Natural killer cell (primary cell): Measurements from ENCODE around the gene USH2A. TPM values are rescaled to one million over a fixed set of nuclear protein-coding genes. Genes with fewer than 3 reads are reported as not detected.

Experiments used
- ATAC-seq, 3 donors: fragments of 150-1000 bp in 2 of 3; fragments of 200-7000 bp in 1 of 3; cut with Tn5 transposase; 1 replicate in 1 of 3; 2 replicates in 2 of 3; pipeline ENCODE4 v1.10.0; 2021; ENCODE audit warnings: mild to moderate bottlenecking in 2 of 3, moderate library complexity in 2 of 3
- DNase-seq, 2 donors: peaks; one replicate each; pipeline versions ENCODE4 v3.0.0 to v3.0.0-alpha.2; 2013 to 2021; ENCODE audit warnings: mixed read lengths in 1 of 2
- H3K27ac ChIP-seq: one replicate; pipeline ENCODE4 v1.5.1; 2013; ENCODE audit warnings: mild to moderate bottlenecking, low read length
- H3K27me3 ChIP-seq: one replicate; pipeline ENCODE4 v1.6.1; 2013; ENCODE audit warnings: low read length; ENCODE audit not compliant: control insufficient read depth, insufficient read depth
- H3K36me3 ChIP-seq: one replicate; pipeline ENCODE4 v1.6.1; 2013; ENCODE audit warnings: low read length; ENCODE audit not compliant: control insufficient read depth, insufficient read depth
- H3K4me1 ChIP-seq: one replicate; pipeline ENCODE4 v1.6.1; 2013; ENCODE audit warnings: low read length; ENCODE audit not compliant: control insufficient read depth, insufficient read depth
- H3K4me3 ChIP-seq: one replicate; pipeline ENCODE4 v1.5.1; 2013; ENCODE audit warnings: low read length
- H3K9me3 ChIP-seq: one replicate; pipeline ENCODE4 v1.6.1; 2013; ENCODE audit warnings: low read length; ENCODE audit not compliant: control insufficient read depth, insufficient read depth
- H3K27ac Mint-ChIP-seq, 2 donors: one replicate each; pipeline ENCODE4 v1.8.0; 2022; ENCODE audit warnings: mild to moderate bottlenecking in 2 of 2, mixed read lengths in 2 of 2, moderate library complexity in 1 of 2
- H3K27me3 Mint-ChIP-seq, 2 donors: one replicate each; pipeline ENCODE4 v1.8.0; 2022; ENCODE audit warnings: low read depth in 2 of 2, mixed read lengths in 2 of 2
- H3K36me3 Mint-ChIP-seq: one replicate; pipeline ENCODE4 v1.8.0; 2022; ENCODE audit warnings: mixed read lengths
- H3K4me1 Mint-ChIP-seq, 2 donors: one replicate each; pipeline ENCODE4 v1.8.0; 2022; ENCODE audit warnings: mixed read lengths in 2 of 2
- H3K4me3 Mint-ChIP-seq: one replicate; pipeline ENCODE4 v1.8.0; 2022; ENCODE audit warnings: mild to moderate bottlenecking, moderate library complexity, mixed read lengths
- H3K9me3 Mint-ChIP-seq, 2 donors: one replicate each; pipeline ENCODE4 v1.8.0; 2022; ENCODE audit warnings: mixed read lengths in 2 of 2
- WGBS: methylation state at CpG from one replicate; pipeline ENCODE4 v1.1.7; 2013; ENCODE audit warnings: missing lambda C conversion rate; ENCODE audit not compliant: insufficient coverage; 5-methylcytosine and 5-hydroxymethylcytosine counted together
- intact Hi-C: fragments of 100-400 bp; cut with micrococcal nuclease; formaldehyde crosslinking; loops from one replicate; pipeline ENCODE4 v1.14.2; 2022
- total RNA-seq, 4 donors: library from RNA; stranded (reverse); fragments of 120-200 nt in 1 of 4; gene quantifications; one replicate each; pipeline versions ENCODE4 v1.2.3 to v1.2.4, GENCODE V29; 2013 to 2022
- TF ChIP-seq, protein P1 (sequence below): fragments of 200-600 bp; IDR thresholded peaks from one replicate; pipeline ENCODE4 v1.8.0; 2022; ENCODE audit warnings: antibody characterized with exemption

USH2A gene
- total RNA-seq, 3 donors from 2014 or later (not counting 1 experiment from before 2014, with no cell fraction given) = not detected

DNA sequence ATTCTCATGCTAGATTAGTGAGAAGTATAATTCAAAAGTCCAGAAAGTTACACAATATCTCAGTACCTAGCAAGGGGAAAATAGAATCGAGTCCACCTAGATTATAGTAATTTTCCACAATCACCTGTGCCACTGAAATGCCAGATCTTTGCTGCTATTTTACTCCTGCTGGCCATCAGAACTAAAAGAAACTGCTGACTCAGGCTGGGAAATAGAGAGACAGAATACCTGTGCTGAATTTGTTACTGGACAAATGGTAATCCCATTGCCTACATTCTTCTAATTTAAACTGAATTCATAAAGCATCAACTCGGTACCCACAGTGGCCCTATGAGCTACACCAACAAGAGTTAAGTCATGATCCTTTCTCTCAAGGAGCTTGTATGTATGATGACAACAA, 55.0 kb downstream of the USH2A start:
- H3K9me3 Mint-ChIP-seq = peaks cover 9 to 13% of the 10 kb centered on the region in 2 donors
- ATAC-seq (no peak), DNase-seq (no peak)
- WGBS = 44% methylated on average over 1 of the region's 2 CpGs
- H3K4me3 Mint-ChIP-seq = no peak overlapping the region
- Histone ChIP-seq H3K4me1 (no peaks in the 10 kb centered on the region), H3K27me3 (no peaks in the 10 kb centered on the region), H3K9me3 (no peaks in the 10 kb centered on the region), H3K27ac (no peak overlapping the region), H3K36me3 (no peaks in the 10 kb centered on the region), H3K4me3 (no peak overlapping the region)
- H3K36me3 Mint-ChIP-seq = no peaks in the 10 kb centered on the region
- H3K4me1 Mint-ChIP-seq = no peaks in the 10 kb centered on the region
- H3K27ac Mint-ChIP-seq = no peak overlapping the region
- no peaks in the 10 kb centered on the region for H3K27me3 Mint-ChIP-seq
- TF ChIP-seq, protein P1, sequence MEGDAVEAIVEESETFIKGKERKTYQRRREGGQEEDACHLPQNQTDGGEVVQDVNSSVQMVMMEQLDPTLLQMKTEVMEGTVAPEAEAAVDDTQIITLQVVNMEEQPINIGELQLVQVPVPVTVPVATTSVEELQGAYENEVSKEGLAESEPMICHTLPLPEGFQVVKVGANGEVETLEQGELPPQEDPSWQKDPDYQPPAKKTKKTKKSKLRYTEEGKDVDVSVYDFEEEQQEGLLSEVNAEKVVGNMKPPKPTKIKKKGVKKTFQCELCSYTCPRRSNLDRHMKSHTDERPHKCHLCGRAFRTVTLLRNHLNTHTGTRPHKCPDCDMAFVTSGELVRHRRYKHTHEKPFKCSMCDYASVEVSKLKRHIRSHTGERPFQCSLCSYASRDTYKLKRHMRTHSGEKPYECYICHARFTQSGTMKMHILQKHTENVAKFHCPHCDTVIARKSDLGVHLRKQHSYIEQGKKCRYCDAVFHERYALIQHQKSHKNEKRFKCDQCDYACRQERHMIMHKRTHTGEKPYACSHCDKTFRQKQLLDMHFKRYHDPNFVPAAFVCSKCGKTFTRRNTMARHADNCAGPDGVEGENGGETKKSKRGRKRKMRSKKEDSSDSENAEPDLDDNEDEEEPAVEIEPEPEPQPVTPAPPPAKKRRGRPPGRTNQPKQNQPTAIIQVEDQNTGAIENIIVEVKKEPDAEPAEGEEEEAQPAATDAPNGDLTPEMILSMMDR = no peak
- intact Hi-C loops = no loop called here

DNA sequence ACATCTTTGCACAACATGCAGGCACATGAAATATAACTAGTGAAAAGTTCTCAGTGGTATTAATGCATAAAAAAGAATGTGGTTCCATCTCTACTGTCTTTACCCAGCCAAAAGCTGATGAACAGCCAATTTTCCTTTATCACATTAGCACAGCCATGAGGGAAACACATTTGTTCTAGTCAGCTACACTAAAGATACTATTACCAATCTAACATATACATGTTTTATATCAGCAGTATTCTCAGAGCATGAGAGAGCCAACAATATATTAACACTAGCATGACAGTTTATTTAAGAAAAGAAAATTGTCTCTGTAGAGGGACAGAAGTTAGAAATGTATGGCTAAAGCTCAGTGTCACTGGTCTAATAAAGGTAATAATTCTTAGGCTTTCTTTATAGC, 56.3 kb downstream of the USH2A start:
- intact Hi-C loops = no loop called here
- ATAC-seq (no peak), DNase-seq (no peak)
- Mint-ChIP-seq H3K4me3 (no peak overlapping the region), H3K27ac (no peak overlapping the region), H3K9me3 (peaks cover 2 to 7% of the 10 kb centered on the region in 2 donors), H3K27me3 (no peaks in the 10 kb centered on the region), H3K4me1 (no peaks in the 10 kb centered on the region), H3K36me3 (no peaks in the 10 kb centered on the region)
- no peaks in the 10 kb centered on the region for H3K36me3 ChIP-seq
- no peaks in the 10 kb centered on the region for H3K27me3 ChIP-seq
- no peak overlapping the region for H3K27ac ChIP-seq
- TF ChIP-seq, protein P1 = no peak
- no peaks in the 10 kb centered on the region for H3K4me1 ChIP-seq
- H3K9me3 ChIP-seq = no peaks in the 10 kb centered on the region
- H3K4me3 ChIP-seq = no peak overlapping the region

DNA sequence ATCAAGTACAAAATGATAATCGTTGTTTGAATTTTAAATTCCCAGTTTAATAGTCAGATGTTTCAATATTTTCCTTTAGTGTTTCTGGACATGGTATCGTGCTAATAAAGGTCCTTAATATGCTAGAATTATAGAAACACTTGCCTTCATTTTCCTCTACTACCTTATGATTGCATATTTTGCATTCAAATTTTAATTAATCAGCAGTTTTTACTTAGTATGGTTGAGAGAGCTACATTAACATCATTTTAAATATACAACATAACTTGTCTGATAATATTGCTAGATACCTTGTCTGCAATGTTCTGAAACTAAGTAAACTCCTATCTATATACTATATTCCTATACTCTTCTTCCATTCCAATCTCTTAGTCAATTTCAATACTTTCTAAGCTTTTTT, 66.3 kb downstream of the USH2A start:
- Histone ChIP-seq H3K27ac (no peak overlapping the region), H3K27me3 (no peaks in the 10 kb centered on the region), H3K36me3 (no peaks in the 10 kb centered on the region), H3K9me3 (no peaks in the 10 kb centered on the region), H3K4me1 (no peaks in the 10 kb centered on the region), H3K4me3 (no peak overlapping the region)
- ATAC-seq = no peak
- TF ChIP-seq, protein P1 = no peak
- H3K4me1 Mint-ChIP-seq = no peaks in the 10 kb centered on the region
- intact Hi-C loops = no loop called here
- DNase-seq = no peak
- H3K27ac Mint-ChIP-seq = no peak overlapping the region
- WGBS = 71% methylated on average over 1 of the region's 2 CpGs
- peaks cover 6 to 9% of the 10 kb centered on the region in 2 donors for H3K9me3 Mint-ChIP-seq
- no peaks in the 10 kb centered on the region for H3K27me3 Mint-ChIP-seq
- H3K36me3 Mint-ChIP-seq = no peaks in the 10 kb centered on the region
- H3K4me3 Mint-ChIP-seq = no peak overlapping the region

- DNase-seq = no peak
- Histone ChIP-seq H3K4me1 (no peaks in the 10 kb centered on the region), H3K36me3 (no peaks in the 10 kb centered on the region), H3K4me3 (no peak overlapping the region), H3K27ac (no peak overlapping the region), H3K27me3 (no peaks in the 10 kb centered on the region), H3K9me3 (peaks cover 5% of the 10 kb centered on the region)
- Mint-ChIP-seq H3K36me3 (no peaks in the 10 kb centered on the region), H3K4me1 (no peaks in the 10 kb centered on the region), H3K4me3 (no peak overlapping the region), H3K27ac (no peak overlapping the region), H3K27me3 (no peaks in the 10 kb centered on the region), H3K9me3 (peaks cover 2% of the 10 kb centered on the region in 2 donors)
- 37% methylated on average over 1 of the region's 1 CpG for WGBS
- intact Hi-C loops = no loop called here
- ATAC-seq = no peak
- TF ChIP-seq, protein P1 = no peak
Observed at GRCh38 chr1:216350186-216350585, 73.1 kb downstream of the USH2A start.
